OCI-LY3 (cell line): ENCODE measurements around the gene KRT85.

Experiments used
- H2AFZ ChIP-seq: fragments of 200-600, 300-600 bp; shearing (Covaris generic); 2 replicates; pipeline ENCODE4 v1.6.0; 2014; ENCODE audit warnings: antibody characterized with exemption, low read depth, low read length
- H3K27ac ChIP-seq: fragments of 200-600, 300-600 bp; sonication (generic); 2 replicates; pipeline ENCODE4 v1.5.1; 2014; ENCODE audit warnings: mild to moderate bottlenecking, low read length, moderate library complexity, mixed read lengths
- H3K27me3 ChIP-seq: fragments of 200-600, 300-600 bp; sonication (generic); 2 replicates; pipeline ENCODE4 v1.6.1; 2014; ENCODE audit warnings: low read depth, low read length, mixed read lengths
- H3K36me3 ChIP-seq: fragments of 200-600, 300-600 bp; sonication (generic); replicated peaks from 2 replicates; pipeline ENCODE3; 2014; ENCODE audit warnings: low read depth, low read length, mixed read lengths
- H3K4me1 ChIP-seq: fragments of 300-600, 200-600 bp; sonication (generic); 2 replicates; pipeline ENCODE4 v1.6.1; 2014; ENCODE audit warnings: low read length, mixed read lengths
- H3K4me2 ChIP-seq: fragments of 200-600, 300-600 bp; sonication (generic); 2 replicates; pipeline ENCODE4 v1.6.1; 2014; ENCODE audit warnings: low read length, mixed read lengths
- H3K4me3 ChIP-seq: fragments of 300-600, 200-600 bp; sonication (generic); 2 replicates; pipeline ENCODE4 v1.5.1; 2014; ENCODE audit warnings: antibody characterized with exemption, mild to moderate bottlenecking, low read length, moderate library complexity
- H3K79me2 ChIP-seq: fragments of 300-600, 200-600 bp; shearing (Covaris generic); 2 replicates; pipeline ENCODE4 v1.6.1; 2014; ENCODE audit warnings: mild to moderate bottlenecking, low read length, mixed read lengths
- H3K9ac ChIP-seq: fragments of 300-600, 200-600 bp; shearing (Covaris generic); 2 replicates; pipeline ENCODE4 v1.6.0; 2014; ENCODE audit warnings: mild to moderate bottlenecking, low read length, moderate library complexity
- H3K9me3 ChIP-seq: fragments of 200-600, 300-600 bp; shearing (Covaris generic); 2 replicates; pipeline ENCODE4 v1.6.1; 2014; ENCODE audit warnings: low read length, mixed read lengths; ENCODE audit not compliant: insufficient read depth
- H4K20me1 ChIP-seq: fragments of 200-600, 300-600 bp; sonication (generic); 2 replicates; pipeline ENCODE4 v1.6.1; 2016; ENCODE audit warnings: low read length, mixed read lengths; ENCODE audit not compliant: insufficient read depth
- CTCF ChIP-seq: fragments of 200-600, 300-600 bp; sonication (generic); IDR thresholded peaks from 2 replicates; pipeline ENCODE4 v1.5.1; 2014; ENCODE audit warnings: antibody characterized with exemption, low read length, low read depth
- EZH2phosphoT487 ChIP-seq: fragments of 200-600 bp; shearing (Covaris generic); IDR thresholded peaks from 2 replicates; pipeline ENCODE4 v1.6.1; 2018; ENCODE audit warnings: antibody characterized with exemption, mixed run types, low read depth

KRT85 gene

GRCh38 chr12:52383331-52383730 lies 16.1 kb upstream of the KRT85 start:
- peaks cover 6% of the 10 kb centered on the region for H3K4me1 ChIP-seq
- no peak overlapping the region for H3K4me2 ChIP-seq
- H3K27ac ChIP-seq, result no peak overlapping the region
- H3K9ac ChIP-seq, result no peak overlapping the region
- no peaks in the 10 kb centered on the region for H3K9me3 ChIP-seq
- H3K36me3 ChIP-seq, result no peaks in the 10 kb centered on the region
- no peak overlapping the region for H3K4me3 ChIP-seq
- TF ChIP-seq EZH2phosphoT487, result no peak
- no peak for TF ChIP-seq CTCF
- no peaks in the 10 kb centered on the region for H4K20me1 ChIP-seq
- no peaks in the 10 kb centered on the region for H3K79me2 ChIP-seq
- peaks cover 32% of the 10 kb centered on the region for H3K27me3 ChIP-seq
- H2AFZ ChIP-seq, result no peak overlapping the region

GRCh38 chr12:52382854-52383253 lies 15.6 kb upstream of the KRT85 start:
- H3K9ac ChIP-seq, result no peak overlapping the region
- peaks cover 27% of the 10 kb centered on the region for H3K27me3 ChIP-seq
- TF ChIP-seq EZH2phosphoT487 (no peak), CTCF (no peak)
- no peaks in the 10 kb centered on the region for H3K36me3 ChIP-seq
- H3K27ac ChIP-seq, result no peak overlapping the region
- no peaks in the 10 kb centered on the region for H3K79me2 ChIP-seq
- H2AFZ ChIP-seq, result no peak overlapping the region
- no peak overlapping the region for H3K4me2 ChIP-seq
- H4K20me1 ChIP-seq, result no peaks in the 10 kb centered on the region
- peaks cover 6% of the 10 kb centered on the region for H3K4me1 ChIP-seq
- no peaks in the 10 kb centered on the region for H3K9me3 ChIP-seq
- H3K4me3 ChIP-seq, result no peak overlapping the region

GRCh38 chr12:52381206-52381605 lies 13.9 kb upstream of the KRT85 start:
- no peak overlapping the region for H3K9ac ChIP-seq
- H3K9me3 ChIP-seq, result no peaks in the 10 kb centered on the region
- H3K79me2 ChIP-seq, result no peaks in the 10 kb centered on the region
- H3K36me3 ChIP-seq, result no peaks in the 10 kb centered on the region
- peaks cover 6% of the 10 kb centered on the region for H3K4me1 ChIP-seq
- peaks cover 23% of the 10 kb centered on the region; the same call in 1 of the 2 replicates for H3K27me3 ChIP-seq
- H2AFZ ChIP-seq, result no peak overlapping the region
- TF ChIP-seq CTCF (no peak), EZH2phosphoT487 (no peak)
- H3K4me3 ChIP-seq, result no peak overlapping the region
- H3K27ac ChIP-seq, result no peak overlapping the region
- no peak overlapping the region for H3K4me2 ChIP-seq
- no peaks in the 10 kb centered on the region for H4K20me1 ChIP-seq

GRCh38 chr12:52380271-52380694 lies 13.0 kb upstream of the KRT85 start:
- Histone ChIP-seq H3K9me3 (no peaks in the 10 kb centered on the region), H3K4me3 (no peak overlapping the region), H4K20me1 (no peaks in the 10 kb centered on the region), H3K79me2 (no peaks in the 10 kb centered on the region), H3K4me2 (no peak overlapping the region), H3K9ac (no peak overlapping the region), H2AFZ (no peak overlapping the region), H3K36me3 (no peaks in the 10 kb centered on the region), H3K4me1 (peaks cover 6% of the 10 kb centered on the region), H3K27ac (no peak overlapping the region), H3K27me3 (peaks cover 24% of the 10 kb centered on the region; the same call in 1 of the 2 replicates)
- TF ChIP-seq EZH2phosphoT487 (no peak), CTCF (peak; percentile 55)
